IPS DF 19.7 (cell line): ENCODE measurements around the gene ZSCAN29.

Experiments used
- DNase-seq: peaks from one replicate; pipeline ENCODE4 v3.0.0-alpha.2; 2013; ENCODE audit warnings: low read depth, low spot score

Gene ZSCAN29

DNA sequence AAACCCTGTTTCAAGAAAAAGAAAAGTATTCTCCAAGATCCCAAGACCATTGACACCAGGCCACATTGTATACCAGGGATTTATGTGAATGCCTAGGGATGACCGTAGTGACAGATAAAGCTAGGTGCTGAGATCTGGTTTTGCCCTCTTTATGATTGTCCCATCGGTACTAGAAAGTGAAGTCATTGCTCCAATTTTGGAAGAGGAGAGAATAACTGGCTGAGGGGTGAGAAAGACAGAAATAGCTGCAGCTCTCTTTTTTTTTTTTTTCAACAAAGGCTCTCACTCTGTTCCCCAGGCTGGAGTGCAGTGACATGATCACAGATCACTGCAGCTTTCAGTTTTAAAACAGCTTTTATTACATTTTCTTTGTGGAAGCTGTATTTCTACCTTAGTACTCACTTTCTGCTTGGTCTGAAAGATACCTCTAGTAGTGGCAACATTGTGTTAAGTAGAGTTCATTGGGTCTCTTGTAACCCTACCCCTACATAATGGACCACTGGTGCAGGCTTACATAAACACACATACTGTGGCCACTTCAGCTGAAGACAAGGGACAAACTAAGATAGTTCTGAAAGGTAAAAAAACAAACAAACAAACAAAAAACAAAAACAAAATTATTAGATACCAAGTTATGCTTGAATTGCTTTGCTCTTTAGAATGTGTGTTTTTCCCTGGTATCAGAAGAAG, 18.0 kb downstream of the ZSCAN29 start:
- DNase-seq: no peak

DNA sequence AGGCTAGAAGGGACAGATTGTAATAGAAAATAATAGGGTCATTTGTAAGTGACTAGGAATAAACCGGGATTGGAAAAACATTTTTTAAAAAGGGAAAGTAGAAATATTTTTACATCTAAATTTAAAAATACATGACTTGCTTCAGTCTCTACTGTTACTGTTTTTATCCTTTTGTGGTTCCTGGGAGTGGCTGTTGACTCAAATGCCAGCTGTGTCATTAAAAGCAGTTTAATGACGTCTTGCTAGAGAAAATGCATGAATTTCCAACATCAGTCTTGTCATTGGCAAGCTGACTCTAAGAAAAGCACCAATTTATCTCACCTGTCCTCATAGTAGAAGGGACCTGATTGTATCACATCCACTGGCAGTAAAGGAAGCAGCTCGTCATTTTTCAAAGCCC, 23.7 kb downstream of the ZSCAN29 start:
- DNase-seq: no peak

DNA sequence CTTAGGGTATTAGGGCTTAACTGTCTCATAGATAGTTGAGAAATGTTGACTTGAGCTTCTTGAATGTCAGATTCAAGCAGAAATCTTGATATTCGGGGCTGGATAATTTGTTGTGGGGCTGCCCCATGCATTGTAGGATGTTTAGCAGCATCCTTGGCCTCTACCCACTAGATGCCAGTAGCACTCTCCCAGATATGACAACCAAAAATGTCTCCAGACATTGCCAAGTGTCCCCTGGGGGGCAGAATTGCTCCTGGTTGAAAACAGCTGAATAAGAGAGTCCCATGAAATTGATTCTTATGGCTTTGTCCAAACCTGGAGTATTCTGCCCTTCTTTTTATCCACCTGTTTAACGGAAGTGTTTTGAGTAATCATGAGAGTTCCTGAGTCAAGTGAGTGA, 24.5 kb downstream of the ZSCAN29 start:
- DNase-seq: no peak

DNA sequence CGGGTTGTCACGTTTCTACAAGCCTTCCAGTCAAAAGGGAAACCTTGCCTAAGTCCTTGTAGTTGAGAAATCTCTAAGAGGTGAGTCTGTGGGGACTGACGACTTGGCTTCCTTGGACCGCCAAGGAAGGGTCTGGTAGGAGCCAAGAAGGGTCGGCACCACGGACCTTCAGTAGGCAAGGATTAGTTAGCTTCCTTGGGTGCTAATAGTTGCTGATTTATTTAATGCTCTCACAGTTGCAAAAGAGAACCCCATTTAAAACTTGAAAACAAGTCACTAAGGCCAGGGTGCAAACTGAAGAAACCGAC, 40.1 kb downstream of the ZSCAN29 start:
- no peak for DNase-seq

DNA sequence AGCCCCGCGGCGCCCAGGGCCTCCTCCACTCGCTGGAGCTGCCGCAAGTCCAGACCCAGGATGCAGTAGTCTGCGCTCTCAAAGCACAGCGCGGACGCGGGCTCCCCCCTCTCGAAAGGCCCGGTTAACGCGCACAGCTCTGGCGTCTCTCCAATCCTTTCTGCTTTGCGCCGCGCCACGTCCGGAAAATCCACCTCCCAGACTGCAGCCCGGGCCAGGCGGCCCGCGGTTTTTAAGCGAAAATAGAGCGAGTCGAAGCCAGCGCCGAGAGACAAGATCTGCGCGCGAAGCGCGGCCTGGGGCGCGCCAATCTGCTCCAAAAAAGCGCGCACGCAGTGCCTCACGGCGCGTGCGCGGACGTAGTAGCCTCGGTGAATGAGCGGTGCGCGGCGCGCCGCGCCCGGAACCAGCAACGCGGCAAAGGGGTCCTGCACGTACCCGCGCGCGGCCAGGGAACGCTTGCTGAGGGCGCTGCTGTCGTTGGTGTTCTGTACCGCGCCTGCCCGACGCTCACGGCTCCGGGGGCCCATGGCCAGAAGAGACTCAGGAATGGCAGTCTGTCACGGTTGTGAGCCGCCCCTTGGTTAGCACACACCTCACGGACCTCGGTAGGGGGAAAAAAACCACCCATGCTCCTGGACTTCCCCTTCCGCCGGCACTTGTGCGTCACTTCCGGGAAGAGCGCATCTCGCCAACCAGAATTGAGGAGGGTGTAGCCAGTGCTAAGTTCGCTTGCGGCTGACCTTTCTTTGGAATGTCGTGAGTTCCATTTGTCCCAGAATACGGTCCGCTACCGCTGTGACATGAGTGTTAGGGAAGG, 40.7 kb downstream of the ZSCAN29 start, which contains the start of gene LCMT2:
Gene LCMT2, minus strand, starts transcription at position 614 of the 820 bp plus-strand sequence. Its CDS starts 84 bp downstream, at position 530.
- DNase-seq: peak; percentile 89

DNA sequence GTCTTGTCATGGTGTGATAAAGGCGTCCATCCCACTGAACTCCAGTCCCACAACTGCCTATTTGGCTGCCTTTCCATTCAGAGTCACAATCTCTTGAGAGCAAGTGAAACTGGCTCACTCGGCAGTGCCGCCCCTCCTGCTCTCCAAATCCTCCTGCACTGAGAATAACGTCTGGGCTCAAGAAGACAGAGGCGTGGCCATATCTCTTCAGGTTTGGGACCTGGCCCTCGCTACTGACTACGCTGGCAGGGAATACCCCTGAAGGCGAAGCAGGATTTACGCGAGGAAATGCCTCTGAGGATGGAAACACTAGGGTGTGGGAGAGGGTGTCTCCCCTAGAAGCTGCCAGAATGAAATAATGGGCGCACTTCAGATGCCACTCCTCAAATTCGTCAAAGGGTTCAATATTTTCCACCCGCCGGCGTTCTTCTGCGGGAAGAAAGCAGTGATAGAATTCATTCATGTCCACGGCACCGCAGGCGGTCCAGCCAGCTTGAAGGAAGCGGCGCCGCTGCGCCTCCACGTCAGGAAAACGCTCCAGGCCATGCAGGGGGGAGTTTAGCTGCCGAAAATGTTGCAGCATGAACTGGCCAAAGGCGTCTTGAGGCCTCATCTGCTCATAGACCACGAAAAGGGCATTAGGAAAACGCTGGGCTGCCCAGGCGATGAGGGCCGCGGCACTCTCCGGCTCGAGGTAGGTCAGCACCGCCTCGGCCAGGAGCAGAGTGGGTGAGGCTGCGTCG, 41.5 kb downstream of the ZSCAN29 start:
- DNase-seq: no peak

DNA sequence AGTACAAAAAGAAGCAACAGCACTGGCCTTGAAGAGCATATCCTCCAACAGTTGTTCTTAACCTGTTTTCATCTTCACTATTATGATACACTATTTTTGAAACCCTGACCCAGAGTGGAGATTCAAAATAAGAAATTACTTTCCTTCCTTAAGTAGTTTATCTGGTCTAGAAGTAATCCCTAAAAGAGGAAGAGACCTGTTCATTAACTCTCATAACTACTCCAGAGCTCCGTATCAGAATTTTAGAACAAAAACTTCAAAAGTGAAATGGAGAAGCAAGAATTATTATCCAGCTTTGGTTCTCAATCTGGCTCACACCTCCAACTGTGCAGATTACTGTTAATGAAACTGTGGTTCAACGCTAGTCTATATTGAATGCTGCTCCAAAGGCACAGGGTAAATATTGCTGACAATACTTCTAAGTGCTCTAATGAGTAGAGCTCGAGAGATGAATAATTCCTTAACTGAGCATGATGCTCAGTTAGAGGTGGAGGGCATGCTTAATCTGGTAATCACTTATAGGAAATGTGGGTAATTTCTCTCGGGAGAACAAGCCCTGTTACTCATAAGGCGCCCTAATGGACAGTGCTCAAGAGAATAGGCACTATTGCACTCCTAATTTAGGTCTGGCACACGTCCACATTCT, 45.7 kb downstream of the ZSCAN29 start:
- no peak for DNase-seq

DNA sequence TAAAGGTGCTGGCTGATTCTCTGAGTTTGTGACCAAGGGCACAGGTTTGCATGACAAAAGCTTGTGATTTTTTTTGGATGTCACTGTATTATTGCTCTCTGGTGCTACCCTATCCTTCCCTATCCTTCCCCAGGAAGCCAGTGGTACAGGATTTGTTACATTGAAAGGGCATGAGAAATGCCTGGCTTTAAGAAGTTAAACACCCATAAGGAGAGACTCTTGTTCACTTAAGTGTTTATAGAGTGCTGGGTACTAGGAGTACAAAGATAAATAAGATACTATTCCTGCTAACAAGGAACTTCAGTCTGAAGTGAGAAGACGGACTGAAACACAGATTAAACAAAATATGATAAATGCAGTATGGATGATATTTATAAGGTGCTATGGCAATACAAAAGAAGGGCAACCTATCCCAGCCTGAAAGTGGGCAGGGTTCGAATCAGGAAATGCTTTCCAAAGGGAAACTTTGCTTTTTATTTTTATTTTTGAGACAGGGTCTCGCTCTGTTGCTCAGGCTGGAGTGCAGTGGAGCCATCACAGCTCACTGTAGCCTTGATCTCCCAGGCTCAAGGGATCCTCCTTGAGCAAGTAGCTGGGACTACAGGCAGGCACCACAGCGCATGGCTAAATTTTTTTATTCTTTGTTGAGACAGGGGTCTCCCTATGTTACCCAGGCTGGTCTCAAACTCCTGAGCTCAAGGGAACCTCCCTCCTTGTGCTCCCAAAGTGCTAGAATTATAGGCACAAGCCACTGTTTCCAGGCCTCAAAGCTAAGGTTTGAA, 51.7 kb downstream of the ZSCAN29 start:
- no peak for DNase-seq

DNA sequence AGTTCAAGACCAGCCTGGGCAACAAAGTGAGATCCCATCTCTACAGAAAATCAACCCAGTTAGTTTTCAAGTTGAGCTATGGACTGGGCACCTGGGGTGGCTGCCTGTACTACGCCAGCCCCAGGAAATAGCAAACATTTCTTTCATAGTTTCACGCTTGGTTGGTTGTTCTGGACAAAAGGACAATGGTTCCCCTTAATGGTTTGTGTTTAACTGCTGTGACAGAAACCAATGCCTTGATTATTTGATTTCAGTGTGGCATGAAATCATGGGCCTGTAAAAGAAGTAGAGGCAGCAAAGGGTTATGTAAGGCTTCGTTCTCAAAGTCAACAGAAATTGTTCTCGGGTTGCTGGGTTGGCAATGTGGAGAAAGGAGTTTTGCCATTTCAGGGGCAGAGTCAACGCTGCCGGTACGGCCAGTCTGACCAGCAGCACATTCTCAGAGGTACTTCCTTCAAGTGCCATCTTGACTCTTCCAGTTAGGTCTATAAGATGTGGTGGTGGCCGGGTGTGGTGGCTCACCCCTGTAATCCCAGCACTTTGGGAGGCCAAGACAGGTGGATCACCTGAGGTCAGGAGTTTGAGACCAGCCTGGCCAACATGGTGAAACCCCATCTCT, 53.2 kb downstream of the ZSCAN29 start:
- DNase-seq: no peak

DNA sequence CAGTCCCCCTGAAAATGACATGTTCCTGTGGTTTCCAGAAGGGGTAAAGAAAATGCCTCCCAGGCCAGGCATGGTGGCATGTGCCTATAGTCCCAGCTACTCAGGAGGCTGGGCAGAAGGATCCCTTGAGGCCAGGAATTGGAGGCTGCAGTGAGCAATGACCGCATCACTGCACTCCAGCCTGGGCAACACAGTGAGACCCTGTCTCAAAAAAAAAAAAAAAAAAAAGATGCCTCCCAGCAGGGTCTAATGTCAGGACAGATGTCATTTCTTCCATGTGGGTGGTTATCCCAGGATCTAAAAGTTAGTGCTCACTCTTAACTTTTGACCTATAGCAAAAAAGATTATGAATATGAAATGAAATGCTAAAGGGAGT, 53.9 kb downstream of the ZSCAN29 start:
- DNase-seq: no peak

DNA sequence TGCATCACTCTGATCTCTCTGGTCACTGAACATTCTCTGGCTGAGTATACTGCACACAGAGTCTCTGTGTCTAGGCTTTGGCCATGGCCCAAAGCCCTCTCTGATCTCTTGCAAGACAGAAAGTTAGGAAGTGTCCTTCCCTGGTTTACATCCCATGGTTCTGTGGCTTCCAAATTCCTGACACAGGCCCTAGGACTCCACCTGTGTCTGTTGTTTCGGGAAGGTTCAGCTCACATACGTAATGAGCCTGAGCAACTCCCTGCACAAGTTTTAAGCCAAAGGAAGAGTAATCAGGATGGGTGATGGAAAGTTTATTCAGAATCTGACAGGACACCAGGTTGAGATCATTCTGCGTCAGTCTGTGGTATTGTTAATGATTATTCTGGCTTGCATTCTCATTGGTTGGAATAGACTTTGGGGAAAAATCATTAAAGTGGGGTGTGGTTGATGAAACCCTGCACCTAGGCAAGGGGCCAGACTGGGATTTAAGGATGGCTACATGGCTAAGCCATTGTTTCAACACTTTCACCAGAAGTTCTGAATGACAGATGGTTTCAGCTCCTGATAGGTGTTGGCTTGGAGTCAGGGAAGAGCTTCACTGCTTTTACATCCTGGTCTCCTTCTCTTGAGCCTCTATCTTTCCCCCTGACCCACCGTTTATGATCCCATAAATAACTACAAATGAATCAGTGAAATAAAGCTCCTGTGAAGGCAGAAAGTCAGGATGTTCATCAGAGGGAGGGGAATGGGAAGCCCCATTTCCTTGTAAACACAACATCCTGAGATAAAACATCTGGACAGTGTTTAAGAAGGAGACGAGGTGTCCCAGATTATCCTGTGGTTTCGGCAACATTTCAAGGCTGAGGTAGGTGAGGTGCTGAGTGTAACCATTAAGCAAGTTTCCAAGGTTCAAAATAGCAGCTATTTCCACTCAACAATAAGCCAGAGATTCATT, 54.5 kb downstream of the ZSCAN29 start:
- DNase-seq: no peak

DNA sequence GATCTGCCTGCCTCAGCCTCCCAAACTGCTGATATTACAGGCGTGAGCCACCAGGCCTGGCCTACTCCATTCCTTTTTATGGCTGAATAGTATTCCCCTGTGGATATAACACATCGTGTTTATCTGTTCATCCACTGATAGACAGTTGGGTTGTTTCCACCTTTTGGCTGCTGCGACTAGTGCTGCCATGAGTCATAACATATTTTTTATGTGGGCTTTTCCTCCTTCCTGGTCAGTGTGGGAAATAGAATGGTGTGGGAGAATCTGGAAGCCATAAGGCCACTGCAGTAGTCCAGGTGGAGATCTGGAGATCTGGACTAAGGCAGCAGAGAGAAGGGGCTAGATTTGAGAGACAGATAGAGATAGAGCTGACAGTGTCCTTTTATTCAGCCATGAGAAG, 56.7 kb downstream of the ZSCAN29 start:
- no peak for DNase-seq

DNA sequence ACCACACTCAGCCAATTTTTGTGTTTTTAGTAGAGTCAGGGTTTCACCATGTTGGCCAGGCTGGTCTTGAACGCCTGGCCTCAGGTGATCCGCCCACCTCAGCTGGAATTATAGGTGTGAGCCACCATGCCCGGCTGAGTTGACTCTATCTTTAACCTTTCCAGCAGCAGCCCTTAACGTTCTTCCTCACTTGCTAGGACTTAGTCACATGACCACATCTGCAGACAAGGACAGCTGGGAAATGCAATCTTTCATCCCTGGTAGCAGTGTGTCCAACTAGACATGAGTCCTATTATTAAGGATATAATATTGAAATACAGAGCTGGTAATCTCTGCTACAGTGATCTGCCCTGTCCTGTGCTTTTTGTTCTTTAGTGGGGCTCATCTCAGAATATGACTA, 58.5 kb downstream of the ZSCAN29 start:
- DNase-seq: no peak
